Measurements from ENCODE around the gene PPME1. TPM values are rescaled to one million over a fixed set of nuclear protein-coding genes. Genes with fewer than 3 reads are reported as not detected.
"Not testable (repeated sequence)": the region's sequence is repeated elsewhere in the genome, so short reads cannot be mapped to it uniquely, and the experiment has no call there.

PPME1 gene, protein sequence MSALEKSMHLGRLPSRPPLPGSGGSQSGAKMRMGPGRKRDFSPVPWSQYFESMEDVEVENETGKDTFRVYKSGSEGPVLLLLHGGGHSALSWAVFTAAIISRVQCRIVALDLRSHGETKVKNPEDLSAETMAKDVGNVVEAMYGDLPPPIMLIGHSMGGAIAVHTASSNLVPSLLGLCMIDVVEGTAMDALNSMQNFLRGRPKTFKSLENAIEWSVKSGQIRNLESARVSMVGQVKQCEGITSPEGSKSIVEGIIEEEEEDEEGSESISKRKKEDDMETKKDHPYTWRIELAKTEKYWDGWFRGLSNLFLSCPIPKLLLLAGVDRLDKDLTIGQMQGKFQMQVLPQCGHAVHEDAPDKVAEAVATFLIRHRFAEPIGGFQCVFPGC
- total RNA-seq, result 10 to 100 TPM; 52.6 to 54.5 TPM

DNA sequence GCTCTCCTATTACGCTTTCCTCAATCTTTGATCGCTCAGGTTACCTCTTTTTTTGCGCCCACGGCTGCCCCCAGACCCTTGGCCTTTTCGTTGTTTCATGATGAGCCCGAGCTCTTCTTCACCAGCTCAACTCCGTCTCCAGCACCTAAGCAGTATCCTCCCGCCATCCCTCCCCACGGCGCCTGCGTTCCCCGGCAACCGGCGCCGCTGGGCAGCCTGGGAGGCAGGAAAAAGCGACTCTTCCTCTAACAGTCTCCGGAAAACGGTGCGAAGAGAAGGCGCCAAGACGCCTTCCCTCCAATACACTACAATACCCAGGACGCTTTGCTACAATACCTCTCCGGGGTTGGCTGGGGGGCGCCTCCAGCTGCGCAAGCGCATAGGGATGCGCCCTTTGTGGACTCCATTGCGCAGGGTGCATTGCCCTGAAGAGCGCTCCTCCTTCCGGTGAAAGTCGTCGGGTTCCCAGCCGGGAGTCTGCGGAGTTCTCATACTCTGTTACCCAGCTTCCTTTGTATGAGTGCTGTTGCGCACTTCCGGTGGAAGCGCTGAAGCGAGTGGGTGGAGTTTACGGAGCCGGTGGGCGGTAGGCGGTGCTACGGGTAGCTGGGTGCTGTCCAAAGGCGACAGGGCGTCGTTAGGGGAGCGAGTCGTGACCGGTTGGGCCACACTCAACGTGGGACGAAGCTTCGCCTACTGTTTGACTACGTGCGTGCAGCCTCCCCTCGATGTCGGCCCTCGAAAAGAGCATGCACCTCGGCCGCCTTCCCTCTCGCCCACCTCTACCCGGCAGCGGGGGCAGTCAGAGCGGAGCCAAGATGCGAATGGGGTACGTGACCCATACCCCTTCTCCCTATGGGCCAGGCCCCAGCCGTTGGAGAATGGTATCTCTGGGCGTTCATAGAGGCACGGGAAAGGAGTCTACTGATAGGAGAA, at the start of gene PPME1, which contains the start of gene C2CD3:
Gene PPME1 (plus strand): TSS at position 596 of the 936 bp plus-strand sequence. CDS start 133 bp downstream, at position 729.
Gene C2CD3 (minus strand): TSS at position 309 of the 936 bp plus-strand sequence. CDS start 210 bp downstream, at position 99.
- POLR2A ChIA-PET, result interaction anchor here (0.6 to 2.0 kb wide), 5 partner anchors 13 to 354 kb away, joined by 3 to 8 read pairs (median 4); partner anchors contain the start of gene LIPT2
- CTCF ChIA-PET, result interaction anchor here (0.6 to 1.0 kb wide), 2 partner anchors 12 to 400 kb away, joined by 3 read pairs; no protein-coding TSS in a partner anchor

DNA sequence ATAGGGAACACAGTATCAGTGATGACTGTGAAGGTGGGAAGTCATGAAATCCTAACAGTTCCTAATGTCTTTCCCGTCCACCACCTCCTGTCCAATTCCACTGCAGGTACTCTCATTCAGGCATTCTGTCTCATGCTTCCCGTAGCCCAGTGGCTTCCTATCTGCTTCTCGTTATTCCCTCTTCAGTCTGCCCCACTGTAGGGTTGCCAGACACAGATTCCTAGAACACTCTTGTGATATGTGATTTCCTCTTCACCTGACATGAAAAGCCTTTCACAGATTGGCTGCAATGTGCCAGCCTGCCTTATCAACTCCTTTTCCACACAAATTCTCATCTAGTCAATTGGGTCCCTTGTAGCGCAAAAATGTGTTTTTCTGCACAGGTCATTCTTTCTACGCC, 49.3 kb upstream of the PPME1 start:
- CTCF ChIA-PET, result no interaction called here
- POLR2A ChIA-PET, result no interaction called here

DNA sequence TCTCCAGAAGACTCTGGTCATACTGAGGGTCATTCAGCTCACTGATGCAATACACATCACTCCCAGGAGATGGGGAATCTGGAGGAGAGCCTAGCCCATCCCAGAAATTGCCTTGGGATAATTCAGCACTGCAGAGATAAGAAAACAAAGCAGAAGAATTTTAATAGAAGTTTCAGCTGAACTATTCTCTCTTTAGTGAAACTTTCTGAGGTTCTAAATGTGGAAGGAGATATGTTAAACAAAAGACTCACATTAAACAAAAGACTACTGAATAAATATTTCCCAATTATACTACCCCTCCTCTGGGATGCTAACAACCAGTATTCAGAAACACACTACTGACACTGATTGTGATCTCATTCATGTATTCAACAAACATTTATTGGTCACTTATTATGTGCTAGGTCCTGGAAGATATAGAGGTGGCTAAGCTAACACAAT, 48.1 kb upstream of the PPME1 start:
- ChIA-PET CTCF (no interaction called here), POLR2A (no interaction called here)

DNA sequence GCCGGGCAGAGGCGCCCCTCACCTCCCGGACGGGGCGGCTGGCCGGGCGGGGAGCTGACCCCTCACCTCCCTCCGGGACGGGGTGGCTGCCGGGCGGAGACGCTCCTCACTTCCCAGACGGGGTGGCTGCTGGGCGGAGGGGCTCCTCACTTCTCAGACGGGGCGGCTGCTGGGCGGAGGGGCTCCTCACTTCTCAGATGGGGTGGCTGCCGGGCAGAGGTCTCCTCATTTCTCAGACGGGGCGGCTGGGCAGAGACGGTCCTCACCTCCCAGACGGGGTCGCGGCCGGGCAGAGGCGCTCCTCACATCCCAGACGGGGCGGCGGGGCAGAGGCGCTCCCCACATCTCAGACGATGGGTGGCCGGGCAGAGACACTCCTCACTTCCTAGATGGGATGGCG, 42.0 kb upstream of the PPME1 start:
- POLR2A ChIA-PET, CTCF ChIA-PET: not testable (repeated sequence)

DNA sequence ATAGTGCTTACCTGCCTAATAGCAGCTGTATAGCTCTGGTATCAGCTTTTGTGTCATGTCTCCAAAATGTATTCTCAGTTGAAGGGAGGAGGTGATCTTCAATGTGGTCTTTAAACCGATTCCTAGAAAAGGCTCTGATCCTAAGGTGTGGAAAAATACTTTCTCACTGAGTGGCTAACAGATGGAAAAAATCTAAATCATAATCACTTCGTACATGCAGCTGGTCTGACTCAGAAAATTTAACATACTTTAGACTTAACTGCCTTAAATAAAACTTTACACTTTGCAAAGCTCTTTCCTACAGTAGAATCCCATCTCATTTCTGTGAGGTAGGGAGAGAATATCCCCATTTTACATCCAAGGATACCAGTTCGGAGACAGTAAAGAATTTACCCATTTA, 38.3 kb upstream of the PPME1 start:
- POLR2A ChIA-PET, result no interaction called here
- CTCF ChIA-PET, result no interaction called here

DNA sequence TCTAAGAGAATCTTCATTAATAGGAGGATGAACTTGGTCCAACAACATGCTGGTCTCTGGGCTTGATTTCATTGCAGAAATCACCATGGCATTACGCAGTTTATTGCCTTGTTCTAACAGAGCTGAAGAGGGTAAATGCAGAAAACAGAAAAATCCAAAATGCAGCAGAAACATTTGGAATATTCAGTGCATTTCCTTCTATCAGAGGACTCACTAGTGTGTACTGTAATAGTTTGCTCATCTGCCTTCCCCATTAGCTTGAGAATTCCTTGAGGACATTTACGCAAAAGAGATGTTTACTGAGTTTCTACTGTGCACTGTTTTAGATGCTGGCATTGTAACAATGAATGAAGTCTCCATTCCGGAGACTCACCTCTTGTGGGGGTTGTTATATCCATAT, 37.7 kb upstream of the PPME1 start:
- POLR2A ChIA-PET, result no interaction called here
- CTCF ChIA-PET, result no interaction called here

DNA sequence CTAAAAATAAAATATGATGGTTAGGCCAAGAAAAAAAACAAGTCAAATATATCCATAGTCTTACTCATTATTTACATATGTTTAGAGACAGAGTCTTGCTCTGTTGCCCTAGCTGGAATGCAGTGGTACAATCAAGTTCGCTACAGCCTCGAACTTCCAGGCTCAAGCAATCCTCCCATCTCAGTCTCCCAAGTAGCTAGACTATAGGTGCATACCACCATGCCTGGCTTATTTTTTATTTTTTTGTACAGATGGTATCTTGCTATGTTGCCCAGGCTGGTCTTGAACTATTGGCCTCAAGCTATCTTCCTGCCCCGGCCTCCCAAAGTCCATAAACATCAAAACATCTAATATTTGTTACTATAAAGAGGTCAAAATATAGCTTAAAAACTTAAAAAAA, 36.4 kb upstream of the PPME1 start:
- POLR2A ChIA-PET, result no interaction called here
- CTCF ChIA-PET, result interaction anchor here (0.6 to 1.2 kb wide), 3 partner anchors 12 to 220 kb away, joined by 3 to 4 read pairs (median 3); no protein-coding TSS in a partner anchor

DNA sequence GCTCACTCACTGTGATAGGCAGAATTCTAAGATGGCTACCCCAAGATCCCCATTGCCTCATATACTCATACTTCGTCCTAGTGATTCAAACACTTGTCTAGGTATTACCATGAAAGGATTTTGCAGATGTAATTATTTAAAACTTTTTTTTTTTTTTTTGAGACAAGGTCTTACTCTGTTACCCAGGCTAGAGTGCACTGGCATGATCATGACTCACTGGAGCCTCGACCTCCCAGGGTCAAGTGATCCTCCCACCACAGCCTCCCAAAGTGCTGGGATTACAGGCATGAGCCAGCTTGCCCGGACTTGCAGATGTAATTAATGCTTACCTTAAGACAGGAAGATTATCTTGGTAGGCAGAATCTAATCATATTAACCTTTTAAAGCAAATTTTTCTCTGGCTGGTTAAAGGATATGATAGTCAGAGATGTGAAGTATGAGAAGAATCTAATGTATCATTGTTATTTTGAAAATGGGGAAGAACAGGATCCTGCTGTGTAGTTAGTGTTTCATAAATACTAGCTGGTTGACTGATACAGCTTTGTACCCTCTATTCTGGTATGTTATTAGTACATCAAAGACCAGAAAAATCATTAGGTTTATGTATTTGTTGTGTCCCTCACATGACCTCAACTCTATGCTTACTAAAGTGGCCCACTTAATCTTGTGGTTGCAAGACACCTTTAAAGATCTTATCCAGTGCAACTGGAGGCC, 35.8 kb upstream of the PPME1 start:
- POLR2A ChIA-PET, result no interaction called here

DNA sequence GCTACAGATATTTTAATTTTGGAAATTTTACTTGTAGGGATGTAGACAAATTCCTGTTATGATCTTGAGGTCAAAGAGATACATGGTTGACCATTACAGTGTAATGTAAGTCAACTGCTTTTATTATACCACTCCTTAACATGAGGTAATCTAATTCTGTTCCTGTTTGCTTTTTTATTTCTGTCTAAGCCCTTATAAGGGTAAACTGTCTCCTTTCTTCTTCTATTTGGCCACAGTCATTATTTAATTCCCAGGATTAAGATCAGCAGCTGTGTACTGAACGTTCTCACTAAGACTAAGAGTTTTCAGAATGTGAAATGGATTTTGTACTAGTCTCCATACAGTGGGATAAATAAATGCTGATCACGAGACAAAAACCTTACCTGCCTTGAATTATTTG, 33.1 kb upstream of the PPME1 start:
- CTCF ChIA-PET, result interaction anchor here (0.5 kb wide), 1 partner anchor 433 kb away, joined by 3 read pairs; no protein-coding TSS in a partner anchor
- POLR2A ChIA-PET, result no interaction called here

More for the DNA sequence above, 35.8 kb upstream of the PPME1 start:
- CTCF ChIA-PET, result interaction anchor here (0.6 to 1.2 kb wide), 4 partner anchors 11 to 225 kb away, joined by 3 to 4 read pairs (median 3); no protein-coding TSS in a partner anchor

DNA sequence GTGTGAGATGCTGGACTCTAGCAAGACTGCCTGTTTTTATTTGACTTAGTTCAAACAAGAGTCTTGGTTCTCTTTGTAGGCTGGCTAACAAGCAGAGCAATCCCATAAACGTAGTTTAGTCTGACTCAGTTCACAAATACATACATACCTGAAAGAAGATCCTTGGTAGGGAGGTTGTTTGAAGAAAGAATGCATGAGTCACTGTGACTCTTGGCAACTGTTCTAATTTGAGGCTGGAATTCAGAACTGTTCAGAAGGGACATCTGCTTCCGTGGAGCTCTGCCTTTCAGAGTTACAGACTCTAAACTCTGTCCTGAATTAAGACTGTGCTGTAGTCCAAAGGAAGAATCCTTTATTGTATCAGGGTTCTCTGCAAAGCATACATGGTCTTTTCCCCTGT, 32.5 kb upstream of the PPME1 start:
- ChIA-PET CTCF (interaction anchor here (0.5 kb wide), 1 partner anchor 432 kb away, joined by 3 read pairs; no protein-coding TSS in a partner anchor), POLR2A (no interaction called here)

DNA sequence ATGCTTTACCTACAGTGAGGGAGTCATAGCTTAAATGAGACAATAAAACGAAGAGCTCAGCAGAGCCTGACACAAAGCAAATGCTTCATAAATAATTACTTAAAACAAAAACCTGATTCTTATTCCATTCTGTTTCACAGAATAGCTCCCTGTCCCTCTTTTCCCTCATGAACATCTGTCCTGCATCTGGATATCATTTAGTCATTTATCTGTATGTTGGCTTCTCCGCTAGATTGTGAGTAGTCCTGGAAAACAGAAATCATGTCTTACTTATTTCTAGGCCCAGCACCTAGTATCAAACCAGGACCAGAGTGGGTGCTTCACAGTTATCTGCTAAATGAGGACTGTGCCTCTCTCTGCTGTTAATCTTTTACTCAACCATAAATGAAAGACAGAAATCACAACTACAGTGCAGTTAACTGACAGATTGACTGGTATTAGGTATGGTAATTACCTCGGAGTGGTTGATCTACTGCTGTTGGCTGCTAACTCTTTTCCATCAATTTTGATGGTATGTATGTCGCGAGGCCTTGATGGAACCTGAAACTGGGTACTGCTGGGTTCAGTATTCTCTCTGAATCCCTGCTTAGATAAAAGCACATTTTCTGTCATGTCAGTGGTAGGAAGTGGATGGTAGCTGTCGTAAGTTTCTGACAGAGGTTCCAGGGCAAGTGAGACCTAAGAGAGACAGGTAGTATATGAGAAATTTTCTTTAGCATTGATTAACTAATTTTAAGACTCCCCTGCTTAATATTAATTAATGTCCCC, 31.8 kb upstream of the PPME1 start:
- CTCF ChIA-PET, result no interaction called here

DNA sequence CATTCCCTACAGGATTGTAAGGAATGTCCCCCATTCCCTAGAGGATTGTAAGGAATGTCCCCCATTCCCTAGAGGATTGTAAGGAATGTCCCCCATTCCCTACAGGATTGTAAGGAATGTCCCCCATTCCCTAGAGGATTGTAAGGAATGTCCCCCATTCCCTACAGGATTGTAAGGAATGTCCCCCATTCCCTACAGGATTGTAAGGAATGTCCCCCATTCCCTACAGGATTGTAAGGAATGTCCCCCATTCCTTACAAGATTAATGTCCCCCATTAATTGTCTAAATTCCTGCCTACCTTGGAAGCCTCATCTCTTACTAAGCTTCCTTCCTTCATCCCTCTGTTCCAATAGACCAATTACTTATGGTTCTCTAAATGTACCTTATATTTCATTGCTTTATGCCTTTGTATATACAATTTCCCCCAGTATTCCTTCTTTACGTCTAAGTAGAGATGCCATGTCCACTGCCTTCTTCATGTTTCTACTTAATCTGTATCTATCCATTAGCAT, 31.1 kb upstream of the PPME1 start:
- CTCF ChIA-PET, POLR2A ChIA-PET: not testable (repeated sequence)

More for the DNA sequence above, 31.8 kb upstream of the PPME1 start:
- POLR2A ChIA-PET, result no interaction called here

DNA sequence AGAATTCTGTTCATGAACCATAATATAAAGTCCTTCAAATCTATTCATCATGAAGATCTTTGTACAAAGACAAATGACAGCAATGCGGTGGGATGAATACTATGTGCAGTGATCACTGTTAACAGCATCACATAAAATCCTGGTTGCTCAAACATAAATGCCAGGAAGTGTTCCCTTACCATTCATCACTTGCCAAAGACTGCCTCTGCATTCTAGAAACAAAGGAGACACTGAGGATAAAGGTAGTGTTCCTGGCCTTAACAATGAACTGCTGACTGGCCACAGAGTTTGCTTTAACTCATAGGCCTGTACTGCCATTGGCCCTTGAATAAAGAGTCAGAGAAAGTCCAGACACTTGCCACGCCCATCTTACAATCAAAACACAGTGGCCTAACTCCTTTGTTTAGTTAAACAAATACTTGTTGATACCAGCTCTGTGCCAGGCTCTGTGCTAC, 29.8 kb upstream of the PPME1 start:
- POLR2A ChIA-PET, result no interaction called here

DNA sequence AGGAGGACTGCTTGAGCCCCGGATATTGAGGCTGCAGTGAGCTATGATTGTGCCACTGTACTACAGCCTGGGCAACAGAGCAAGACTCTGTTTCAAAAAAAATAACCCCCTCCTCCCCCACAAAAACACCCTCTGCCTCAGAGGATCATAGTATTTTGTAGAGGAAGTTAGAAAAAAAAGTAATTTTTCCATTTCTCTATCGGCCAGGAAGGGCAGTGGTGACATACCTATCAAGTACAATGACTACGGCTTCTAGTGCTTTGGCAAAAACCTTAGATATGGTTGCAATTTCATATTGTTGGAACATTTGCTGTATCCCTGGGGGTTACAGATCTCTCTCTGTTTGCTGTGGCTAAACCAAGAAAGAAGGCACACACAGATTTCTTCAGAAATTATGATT, 29.2 kb upstream of the PPME1 start:
- ChIA-PET POLR2A (no interaction called here), CTCF (no interaction called here)

More for the DNA sequence above, 29.8 kb upstream of the PPME1 start:
- CTCF ChIA-PET, result no interaction called here

DNA sequence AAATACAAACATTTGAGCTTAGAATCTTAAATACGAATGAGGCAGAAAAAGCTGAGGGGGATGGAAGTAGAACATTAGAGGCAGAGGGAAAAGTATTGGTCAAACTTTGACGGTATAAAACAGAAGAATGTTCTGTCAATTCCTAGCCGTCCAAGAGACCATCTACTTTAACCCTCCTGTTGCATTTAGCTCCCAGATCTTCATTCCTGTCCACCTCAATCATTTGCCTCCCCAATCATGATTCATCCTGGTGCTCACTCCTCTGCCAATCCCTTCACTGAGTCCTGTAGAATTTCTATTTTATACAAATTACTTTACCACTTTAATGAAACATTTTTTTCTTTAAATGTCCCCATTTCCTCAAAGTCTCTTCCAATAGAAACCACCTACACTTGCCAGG, 28.5 kb upstream of the PPME1 start:
- POLR2A ChIA-PET, result no interaction called here

DNA sequence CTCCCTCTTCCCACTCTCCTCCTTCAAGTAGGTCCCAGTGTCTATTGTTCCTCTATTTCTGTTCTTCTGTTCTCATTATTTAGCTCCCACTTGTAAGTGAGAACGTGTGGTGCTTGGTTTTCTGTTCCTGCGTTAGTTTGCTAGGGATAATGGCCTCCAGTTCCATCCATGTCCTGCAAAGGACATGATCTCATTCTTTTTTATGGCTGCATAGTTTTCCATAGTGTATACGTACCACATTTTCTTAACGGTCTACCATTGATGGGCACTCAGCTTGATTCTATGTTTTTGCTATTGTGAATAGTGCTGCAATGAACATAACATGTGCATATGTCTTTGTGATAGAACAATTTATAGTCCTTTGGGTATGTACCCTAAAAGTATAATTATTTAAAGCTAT, 26.5 kb upstream of the PPME1 start:
- ChIA-PET POLR2A (no interaction called here), CTCF (no interaction called here)

More for the DNA sequence above, 28.5 kb upstream of the PPME1 start:
- CTCF ChIA-PET, result no interaction called here

DNA sequence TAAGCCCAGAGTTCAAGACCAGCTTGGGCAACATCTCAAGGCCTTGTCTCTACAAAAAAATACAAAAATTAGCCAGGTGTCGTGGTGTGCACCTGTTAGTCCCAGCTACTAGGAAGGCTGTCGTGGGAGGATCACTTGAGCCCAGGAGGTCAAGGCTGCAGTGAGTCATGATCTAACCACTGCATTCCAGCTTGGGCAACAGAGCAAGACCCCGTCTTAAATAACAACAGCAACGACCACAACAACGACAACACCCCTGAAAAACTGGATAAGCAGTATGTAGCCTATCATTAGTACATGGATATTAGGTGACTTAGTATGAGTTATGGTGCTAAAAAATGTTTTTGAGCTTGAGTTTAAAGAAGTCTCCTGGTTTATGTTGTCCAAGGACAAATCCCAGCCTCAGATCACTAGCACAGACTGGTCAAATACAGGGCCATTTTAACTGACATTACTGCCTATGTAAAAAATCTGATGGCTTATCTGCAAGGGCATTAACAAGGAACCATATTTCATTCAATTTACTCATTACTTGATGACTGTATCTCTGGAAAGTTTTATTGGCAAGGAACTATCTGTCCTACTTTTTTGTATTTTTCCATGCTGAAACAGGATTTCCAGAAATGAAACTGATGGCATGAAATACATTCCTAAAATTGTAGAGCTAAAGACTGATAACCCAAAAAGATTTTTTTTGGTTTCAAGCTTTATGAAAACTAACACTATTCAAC, 23.7 kb upstream of the PPME1 start:
- POLR2A ChIA-PET, result no interaction called here
- CTCF ChIA-PET, result no interaction called here

DNA sequence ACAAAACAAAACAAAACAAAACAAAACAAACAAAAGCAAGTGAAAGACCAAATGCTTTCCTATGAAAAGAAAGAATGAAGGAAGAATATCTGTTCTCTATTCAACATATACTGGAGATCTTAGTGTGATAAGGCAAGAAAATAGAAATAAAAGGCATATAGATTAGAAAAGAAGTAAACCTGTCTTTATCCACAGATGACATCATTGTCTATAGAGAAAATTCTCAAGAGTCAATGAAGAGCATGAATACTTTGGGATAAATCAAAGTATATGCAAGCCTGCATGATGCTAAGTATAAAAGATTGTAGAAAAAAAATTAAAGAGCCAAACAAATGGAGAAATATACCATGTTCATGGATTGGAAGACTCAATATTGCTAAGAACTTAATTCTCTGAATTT, 17.9 kb upstream of the PPME1 start:
- ChIA-PET CTCF (no interaction called here), POLR2A (no interaction called here)

Data from activated CD8-positive, alpha-beta memory T cell treated with anti-CD3 and anti-CD28 coated beads for 36 hours (primary cell).